ENCODE results near the gene RNASEH1.
"Not testable (repeated sequence)": the region's sequence is repeated elsewhere in the genome, so short reads cannot be mapped to it uniquely, and the experiment has no call there.

RNASEH1 gene

DNA sequence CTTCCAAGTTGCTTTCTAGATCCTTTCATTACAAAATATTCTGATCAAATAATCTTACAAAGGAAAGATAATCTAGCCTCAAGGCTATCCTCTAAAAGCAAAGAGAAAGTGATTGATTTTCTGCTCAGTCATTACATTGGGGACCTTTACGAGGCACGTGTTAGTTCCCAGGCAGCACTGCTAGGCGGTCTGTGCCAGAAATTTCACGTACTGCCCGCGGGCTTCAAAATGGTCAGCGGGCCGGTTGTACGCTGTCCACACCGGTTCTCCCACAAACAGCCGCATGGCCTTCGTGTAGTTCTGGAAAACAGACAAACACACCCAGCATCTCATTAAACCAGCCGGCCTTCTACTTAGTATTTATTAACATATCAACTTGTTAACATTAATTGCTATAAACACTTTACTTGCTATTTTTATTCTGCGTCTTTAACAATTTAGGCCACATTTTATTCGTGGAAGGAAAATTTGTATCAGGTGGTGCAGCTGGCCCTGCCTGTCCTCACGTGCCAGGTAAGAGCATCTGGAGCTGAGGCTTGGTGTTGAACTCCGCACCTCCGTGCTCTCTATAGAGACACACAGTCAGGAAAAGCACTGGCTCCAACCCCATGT lies 59.2 kb downstream of the RNASEH1 start:
- DNase-seq (ENCODE audit: low spot score) (peak; percentile 18), ATAC-seq (ENCODE audit: low read depth) (no peak)
- Histone ChIP-seq H3K27me3 (ENCODE audit: insufficient read depth, poor library complexity, severe bottlenecking) (no peaks in the 10 kb centered on the region), H3K27ac (ENCODE audit: poor library complexity, severe bottlenecking) (no peak overlapping the region), H3K4me1 (ENCODE audit: insufficient read depth, poor library complexity, severe bottlenecking) (no peaks in the 10 kb centered on the region), H3K4me3 (ENCODE audit: severe bottlenecking) (no peak overlapping the region), H3K9me3 (ENCODE audit: severe bottlenecking) (no peaks in the 10 kb centered on the region), H3K36me3 (ENCODE audit: low read depth) (peaks cover 14% of the 10 kb centered on the region; the same call in 1 of the 2 replicates)
- TF ChIP-seq, protein P1, sequence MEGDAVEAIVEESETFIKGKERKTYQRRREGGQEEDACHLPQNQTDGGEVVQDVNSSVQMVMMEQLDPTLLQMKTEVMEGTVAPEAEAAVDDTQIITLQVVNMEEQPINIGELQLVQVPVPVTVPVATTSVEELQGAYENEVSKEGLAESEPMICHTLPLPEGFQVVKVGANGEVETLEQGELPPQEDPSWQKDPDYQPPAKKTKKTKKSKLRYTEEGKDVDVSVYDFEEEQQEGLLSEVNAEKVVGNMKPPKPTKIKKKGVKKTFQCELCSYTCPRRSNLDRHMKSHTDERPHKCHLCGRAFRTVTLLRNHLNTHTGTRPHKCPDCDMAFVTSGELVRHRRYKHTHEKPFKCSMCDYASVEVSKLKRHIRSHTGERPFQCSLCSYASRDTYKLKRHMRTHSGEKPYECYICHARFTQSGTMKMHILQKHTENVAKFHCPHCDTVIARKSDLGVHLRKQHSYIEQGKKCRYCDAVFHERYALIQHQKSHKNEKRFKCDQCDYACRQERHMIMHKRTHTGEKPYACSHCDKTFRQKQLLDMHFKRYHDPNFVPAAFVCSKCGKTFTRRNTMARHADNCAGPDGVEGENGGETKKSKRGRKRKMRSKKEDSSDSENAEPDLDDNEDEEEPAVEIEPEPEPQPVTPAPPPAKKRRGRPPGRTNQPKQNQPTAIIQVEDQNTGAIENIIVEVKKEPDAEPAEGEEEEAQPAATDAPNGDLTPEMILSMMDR (IDR thresholded peaks at IDR 0.05; ENCODE audit: poor library complexity, severe bottlenecking), result no peak

DNA sequence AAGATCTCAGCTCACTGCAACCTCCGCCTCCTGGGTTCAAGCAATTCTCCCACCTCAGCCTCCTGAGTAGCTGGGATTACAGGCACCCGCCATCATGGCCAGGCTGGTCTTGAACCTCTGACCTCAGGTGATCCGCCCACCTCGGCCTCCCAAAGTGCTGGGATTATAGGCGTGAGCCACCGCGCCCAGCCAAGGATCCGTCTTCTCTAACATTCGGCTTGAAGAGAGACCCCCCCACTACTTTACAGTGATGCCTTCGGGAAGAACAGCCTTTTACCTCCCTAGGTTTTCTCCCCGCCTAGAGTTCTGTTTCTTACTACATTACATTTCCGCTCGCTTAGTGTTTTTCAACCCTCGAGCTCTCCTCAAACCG lies 61.4 kb downstream of the RNASEH1 start:
- H3K27me3 ChIP-seq (ENCODE audit: insufficient read depth, poor library complexity, severe bottlenecking); H3K4me1 ChIP-seq (ENCODE audit: insufficient read depth, poor library complexity, severe bottlenecking); ATAC-seq (ENCODE audit: low read depth); DNase-seq (ENCODE audit: low spot score); H3K27ac ChIP-seq (ENCODE audit: poor library complexity, severe bottlenecking); H3K9me3 ChIP-seq (ENCODE audit: severe bottlenecking); H3K4me3 ChIP-seq (ENCODE audit: severe bottlenecking): not testable (repeated sequence)
- peaks cover 14% of the 10 kb centered on the region; the same call in 1 of the 2 replicates for H3K36me3 ChIP-seq (ENCODE audit: low read depth)

All from RWPE2 (cell line).